ENCODE results near the gene UTRN.
A peak's percentile ranks its signal among the peaks of the same experiment; 100 is the strongest.

Gene UTRN

GRCh38 chr6:144284783-144285547 lies at the start of gene UTRN:
Gene UTRN, plus strand, starts transcription at chr6:144285335. Its CDS starts 6,494 bp downstream, at chr6:144291829.
- peak; percentile 73 for DNase-seq (ENCODE audit: low spot score)
- TF ChIP-seq, protein P1, sequence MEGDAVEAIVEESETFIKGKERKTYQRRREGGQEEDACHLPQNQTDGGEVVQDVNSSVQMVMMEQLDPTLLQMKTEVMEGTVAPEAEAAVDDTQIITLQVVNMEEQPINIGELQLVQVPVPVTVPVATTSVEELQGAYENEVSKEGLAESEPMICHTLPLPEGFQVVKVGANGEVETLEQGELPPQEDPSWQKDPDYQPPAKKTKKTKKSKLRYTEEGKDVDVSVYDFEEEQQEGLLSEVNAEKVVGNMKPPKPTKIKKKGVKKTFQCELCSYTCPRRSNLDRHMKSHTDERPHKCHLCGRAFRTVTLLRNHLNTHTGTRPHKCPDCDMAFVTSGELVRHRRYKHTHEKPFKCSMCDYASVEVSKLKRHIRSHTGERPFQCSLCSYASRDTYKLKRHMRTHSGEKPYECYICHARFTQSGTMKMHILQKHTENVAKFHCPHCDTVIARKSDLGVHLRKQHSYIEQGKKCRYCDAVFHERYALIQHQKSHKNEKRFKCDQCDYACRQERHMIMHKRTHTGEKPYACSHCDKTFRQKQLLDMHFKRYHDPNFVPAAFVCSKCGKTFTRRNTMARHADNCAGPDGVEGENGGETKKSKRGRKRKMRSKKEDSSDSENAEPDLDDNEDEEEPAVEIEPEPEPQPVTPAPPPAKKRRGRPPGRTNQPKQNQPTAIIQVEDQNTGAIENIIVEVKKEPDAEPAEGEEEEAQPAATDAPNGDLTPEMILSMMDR (conservative IDR thresholded peaks at IDR 0.05; ENCODE audit: low read depth): no peak
- POLR2A ChIA-PET (ENCODE audit: low non-redundant PET): no interaction called here
- H3K27ac ChIP-seq: peak within 1 kb of the TSS; percentile 99
- CTCF ChIA-PET: interaction anchor here (1.0 to 1.4 kb wide), 2 partner anchors 68 to 197 kb away, joined by 4 to 6 read pairs; no protein-coding TSS in a partner anchor

DNA sequence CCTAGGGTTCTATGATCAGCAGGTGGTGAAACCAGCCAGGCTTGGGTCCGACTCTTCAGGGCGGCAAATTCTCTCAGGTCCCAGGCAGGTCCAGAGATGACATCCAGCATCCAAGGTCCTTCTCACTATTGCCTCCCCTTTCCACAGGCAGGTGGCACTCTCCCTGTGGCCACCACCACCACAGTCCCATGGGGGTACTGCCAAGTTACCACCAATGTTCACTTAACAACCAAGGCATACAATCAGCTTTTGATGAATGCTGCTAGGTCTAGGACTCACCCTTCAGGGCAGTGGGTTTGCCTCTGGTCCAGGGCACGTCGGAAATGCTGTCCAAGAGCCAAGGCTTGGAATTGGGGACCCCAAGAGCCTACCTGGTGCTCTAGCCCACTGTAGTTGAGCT lies 40.4 kb upstream of the UTRN start:
- CTCF ChIA-PET: no interaction called here
- H3K27ac ChIP-seq: no peak overlapping the region
- DNase-seq (ENCODE audit: low spot score): no peak
- POLR2A ChIA-PET (ENCODE audit: low non-redundant PET): no interaction called here
- TF ChIP-seq, protein P1 (conservative IDR thresholded peaks at IDR 0.05; ENCODE audit: low read depth): no peak

GRCh38 chr6:144246988-144247387 lies 38.1 kb upstream of the UTRN start:
- no peak for DNase-seq (ENCODE audit: low spot score)
- no peak overlapping the region for H3K27ac ChIP-seq
- POLR2A ChIA-PET (ENCODE audit: low non-redundant PET): no interaction called here
- CTCF ChIA-PET: no interaction called here
- TF ChIP-seq, protein P1 (conservative IDR thresholded peaks at IDR 0.05; ENCODE audit: low read depth): no peak

DNA sequence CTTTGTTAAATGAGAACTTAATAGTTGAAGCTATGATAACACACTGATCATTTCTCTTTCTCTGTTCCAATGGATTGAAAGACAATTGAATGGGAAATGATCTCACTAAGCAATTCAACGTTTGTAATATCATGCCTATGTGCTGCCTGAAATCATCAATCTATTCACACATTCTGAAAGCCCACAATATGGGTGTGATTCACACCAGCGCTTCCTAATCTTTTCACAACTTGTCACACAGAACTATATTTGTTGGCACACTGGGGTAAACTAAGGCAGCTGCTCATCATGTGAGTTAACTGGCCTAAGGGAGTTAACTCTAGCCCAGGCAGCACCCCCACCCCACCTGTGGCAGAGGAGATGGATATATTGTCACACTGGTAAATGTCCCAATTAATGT lies 37.1 kb upstream of the UTRN start:
- no peak for DNase-seq (ENCODE audit: low spot score)
- CTCF ChIA-PET: interaction anchor here (0.8 kb wide), 1 partner anchor 11 kb away, joined by 3 read pairs; no protein-coding TSS in a partner anchor
- TF ChIP-seq, protein P1 (conservative IDR thresholded peaks at IDR 0.05; ENCODE audit: low read depth): no peak
- POLR2A ChIA-PET (ENCODE audit: low non-redundant PET): no interaction called here
- H3K27ac ChIP-seq: no peak overlapping the region

- no peak overlapping the region for H3K27ac ChIP-seq
- ChIA-PET POLR2A (ENCODE audit: low non-redundant PET) (no interaction called here), CTCF (no interaction called here)
- DNase-seq (ENCODE audit: low spot score): no peak
- TF ChIP-seq, protein P1 (conservative IDR thresholded peaks at IDR 0.05; ENCODE audit: low read depth): no peak
Measured at GRCh38 chr6:144248476-144249301, 36.4 kb upstream of the UTRN start.

GRCh38 chr6:144250276-144250675 lies 34.9 kb upstream of the UTRN start:
- ChIA-PET CTCF (interaction anchor here (0.5 kb wide), 1 partner anchor 32 kb away, joined by 3 read pairs; no protein-coding TSS in a partner anchor), POLR2A (ENCODE audit: low non-redundant PET) (no interaction called here)
- no peak for DNase-seq (ENCODE audit: low spot score)
- H3K27ac ChIP-seq: no peak overlapping the region
- TF ChIP-seq, protein P1 (conservative IDR thresholded peaks at IDR 0.05; ENCODE audit: low read depth): no peak
